HG03575 (cell line): ENCODE results near the gene KDM4B.
"Not testable (repeated sequence)": the region's sequence is repeated elsewhere in the genome, so short reads cannot be mapped to it uniquely, and the experiment has no call there.

Experiments
- ATAC-seq: cut with Tn5 transposase; IDR thresholded peaks from one replicate; pipeline ENCODE4 v1.9.1; 2021; ENCODE audit not compliant: unreplicated experiment, insufficient number of reproducible peaks, low FRiP score; ENCODE audit errors: extremely low read depth

The KDM4B gene

DNA sequence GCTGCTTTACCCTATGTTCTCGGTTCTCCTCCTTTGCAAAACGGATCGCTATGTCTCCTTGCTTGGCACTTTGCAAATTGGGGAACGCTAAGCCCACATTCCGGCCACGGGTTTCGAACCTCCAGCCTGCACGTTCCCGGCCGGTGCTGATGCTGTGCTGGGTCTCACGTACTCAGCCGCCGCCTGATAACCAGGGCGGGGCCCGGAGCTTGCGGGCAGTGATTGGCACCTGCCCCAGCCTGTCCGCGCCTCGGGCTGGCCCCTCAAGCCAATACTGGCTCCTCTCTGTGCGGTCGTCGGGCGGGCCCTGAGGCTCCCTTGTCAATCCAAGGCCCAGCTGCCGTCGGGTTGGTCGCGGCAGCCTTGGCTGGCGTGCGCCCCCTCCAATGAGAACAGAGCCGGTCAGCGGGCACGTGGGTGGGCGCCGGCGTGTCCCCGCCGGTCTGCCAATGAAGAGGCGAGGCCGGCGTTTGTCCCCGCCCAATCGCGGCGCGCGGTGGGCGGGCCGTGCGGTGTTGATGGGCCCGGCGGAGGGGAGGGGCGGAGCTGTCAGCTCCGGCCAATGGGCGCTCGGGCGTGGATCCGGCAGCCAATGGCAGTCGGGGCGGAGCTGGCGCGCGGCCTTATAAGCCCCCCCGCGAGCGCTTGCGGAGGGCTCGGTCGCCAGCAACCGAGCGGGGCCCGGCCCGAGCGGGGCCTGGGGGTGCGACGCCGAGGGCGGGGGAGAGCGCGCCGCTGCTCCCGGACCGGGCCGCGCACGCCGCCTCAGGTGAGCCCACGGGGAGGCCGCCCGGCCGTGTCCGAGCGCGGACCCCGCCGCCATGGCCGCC is at the start of gene KDM4B:
Gene KDM4B (plus strand): TSS at position 652 of the 830 bp plus-strand sequence. CDS start 63,778 bp downstream, outside the sequence.
- peak; percentile 52 for ATAC-seq

DNA sequence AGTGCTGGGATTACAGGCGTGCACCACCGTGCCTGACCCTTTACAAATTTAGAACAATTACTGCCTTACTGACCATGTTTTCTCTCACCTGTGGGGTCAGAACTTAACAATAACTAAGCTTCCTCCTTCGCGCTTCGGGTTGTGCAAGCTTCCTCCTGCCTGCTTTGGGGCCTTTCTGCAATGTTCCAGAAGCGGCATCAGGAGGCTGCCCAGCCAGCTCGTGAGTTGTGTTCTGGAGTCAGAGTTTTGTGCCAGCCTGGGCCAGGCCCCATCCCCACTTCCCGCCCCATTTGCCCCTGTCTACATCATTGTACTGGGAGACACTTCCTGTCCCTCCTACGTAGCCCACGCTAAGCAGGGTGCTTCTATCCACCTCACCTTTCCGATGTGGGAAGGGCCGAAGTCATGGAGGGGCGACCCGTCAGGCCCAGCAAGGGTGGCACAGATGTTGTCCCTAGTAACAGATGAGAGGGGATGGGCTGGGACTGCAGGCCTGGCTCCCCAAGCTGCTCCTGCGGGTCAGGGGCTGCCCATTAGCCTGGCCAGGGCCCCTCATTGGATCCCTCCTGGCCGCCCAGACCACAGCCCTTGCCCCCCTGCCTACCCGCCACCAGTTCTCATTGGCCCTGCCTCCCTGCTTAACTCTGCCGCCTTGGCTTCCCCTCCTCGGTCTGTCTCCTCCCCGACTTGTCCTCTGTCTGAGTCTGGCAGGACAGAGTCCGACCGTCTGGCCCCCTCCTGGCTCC is 46.2 kb upstream of the KDM4B start:
- no peak for ATAC-seq

DNA sequence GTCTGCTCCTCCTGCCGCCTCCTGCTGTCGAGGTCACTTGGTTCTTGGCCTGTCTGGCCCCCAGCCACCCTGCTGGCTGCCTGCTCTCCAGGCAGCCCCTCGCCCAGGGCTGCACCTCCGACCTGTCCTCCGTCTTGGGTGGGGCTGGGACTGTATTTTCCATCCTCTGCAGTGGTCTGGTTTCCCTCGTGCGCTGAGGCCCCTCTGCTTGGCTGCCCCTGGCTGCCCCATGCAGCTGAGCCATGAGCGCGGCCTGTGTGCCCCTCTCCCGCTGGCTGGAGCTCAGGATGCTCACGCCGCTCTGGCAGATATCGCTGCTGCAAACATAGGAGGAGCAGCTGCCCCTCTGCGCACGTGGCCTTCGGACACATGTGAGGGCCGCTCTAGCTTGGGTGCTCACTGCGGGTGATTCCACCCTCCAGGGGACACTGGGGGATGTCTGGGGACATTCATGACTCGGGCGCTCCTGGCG is 45.6 kb upstream of the KDM4B start:
- no peak for ATAC-seq

DNA sequence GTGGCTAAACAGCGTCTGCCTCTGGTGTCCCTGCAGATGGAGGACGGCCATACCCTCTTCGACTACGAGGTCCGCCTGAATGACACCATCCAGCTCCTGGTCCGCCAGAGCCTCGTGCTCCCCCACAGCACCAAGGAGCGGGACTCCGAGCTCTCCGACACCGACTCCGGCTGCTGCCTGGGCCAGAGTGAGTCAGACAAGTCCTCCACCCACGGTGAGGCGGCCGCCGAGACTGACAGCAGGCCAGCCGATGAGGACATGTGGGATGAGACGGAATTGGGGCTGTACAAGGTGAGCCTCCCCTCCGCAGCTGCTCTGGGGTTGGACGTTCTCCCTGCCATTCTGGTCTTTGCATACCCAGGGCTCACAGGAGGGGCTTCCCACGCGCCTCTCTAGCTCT is 39.7 kb upstream of the KDM4B start:
- no peak for ATAC-seq

DNA sequence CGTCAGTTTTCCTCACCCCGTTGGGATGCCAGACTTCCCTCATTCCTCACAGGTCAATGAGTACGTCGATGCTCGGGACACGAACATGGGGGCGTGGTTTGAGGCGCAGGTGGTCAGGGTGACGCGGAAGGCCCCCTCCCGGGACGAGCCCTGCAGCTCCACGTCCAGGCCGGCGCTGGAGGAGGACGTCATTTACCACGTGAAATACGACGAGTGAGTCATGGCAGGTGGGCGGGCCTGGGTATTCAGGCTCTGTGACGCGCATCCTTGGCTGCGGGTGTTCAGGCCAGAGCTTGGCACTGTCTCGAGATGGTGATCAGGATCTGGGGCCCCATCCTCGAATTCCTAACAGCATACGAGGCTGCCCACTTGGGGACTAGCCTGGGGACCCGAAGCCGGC is 38.2 kb upstream of the KDM4B start:
- ATAC-seq, result no peak

DNA sequence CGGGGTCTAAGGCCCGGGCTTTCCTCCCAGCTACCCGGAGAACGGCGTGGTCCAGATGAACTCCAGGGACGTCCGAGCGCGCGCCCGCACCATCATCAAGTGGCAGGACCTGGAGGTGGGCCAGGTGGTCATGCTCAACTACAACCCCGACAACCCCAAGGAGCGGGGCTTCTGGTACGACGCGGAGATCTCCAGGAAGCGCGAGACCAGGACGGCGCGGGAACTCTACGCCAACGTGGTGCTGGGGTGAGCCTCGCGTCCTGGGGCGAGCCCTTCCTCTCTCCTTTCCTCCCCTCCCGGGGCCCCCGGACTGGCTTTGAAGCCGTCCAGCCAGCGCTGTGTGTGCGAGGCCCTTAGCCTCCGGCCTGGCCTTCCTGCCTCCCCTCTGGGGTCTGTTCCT is 36.2 kb upstream of the KDM4B start:
- ATAC-seq, result no peak

DNA sequence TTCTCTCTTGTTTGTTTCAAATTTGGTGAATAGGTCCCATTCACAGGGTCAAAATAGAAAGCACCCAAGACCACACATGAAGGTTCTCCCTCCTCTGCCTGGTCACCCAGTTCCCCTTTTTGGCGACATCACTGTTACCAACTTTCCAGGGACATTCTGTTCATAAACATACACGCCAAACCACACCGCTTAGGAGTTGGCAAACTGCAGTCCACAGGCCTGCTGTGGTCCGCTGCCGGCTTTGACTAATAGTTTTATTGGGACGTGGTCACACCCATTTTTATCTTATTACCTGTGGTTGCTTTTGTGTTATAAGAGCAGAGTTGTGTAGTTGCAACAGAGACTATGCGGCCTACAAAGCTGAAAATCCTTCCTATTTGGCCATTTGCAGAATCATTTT is 35.4 kb upstream of the KDM4B start:
- no peak for ATAC-seq

DNA sequence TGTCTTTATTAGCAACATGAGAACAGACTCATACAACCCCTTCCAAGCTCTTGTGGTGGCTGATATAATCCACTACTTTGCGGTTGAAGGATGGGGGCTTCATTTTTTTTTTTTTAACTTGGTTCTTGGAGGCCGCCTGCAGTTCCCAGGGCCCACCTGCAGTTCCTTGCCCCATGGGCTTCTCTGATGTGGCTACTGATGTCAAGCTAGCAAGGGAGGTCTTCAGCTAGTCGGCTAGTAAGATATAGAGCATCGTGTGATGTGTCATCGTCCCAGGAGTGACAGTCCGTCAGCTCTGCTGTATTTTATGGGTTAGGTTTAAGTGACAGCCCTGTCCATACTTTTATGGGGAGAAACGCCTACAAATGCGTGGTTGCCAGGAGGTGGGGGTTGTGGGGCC is 33.5 kb upstream of the KDM4B start:
- no peak for ATAC-seq

DNA sequence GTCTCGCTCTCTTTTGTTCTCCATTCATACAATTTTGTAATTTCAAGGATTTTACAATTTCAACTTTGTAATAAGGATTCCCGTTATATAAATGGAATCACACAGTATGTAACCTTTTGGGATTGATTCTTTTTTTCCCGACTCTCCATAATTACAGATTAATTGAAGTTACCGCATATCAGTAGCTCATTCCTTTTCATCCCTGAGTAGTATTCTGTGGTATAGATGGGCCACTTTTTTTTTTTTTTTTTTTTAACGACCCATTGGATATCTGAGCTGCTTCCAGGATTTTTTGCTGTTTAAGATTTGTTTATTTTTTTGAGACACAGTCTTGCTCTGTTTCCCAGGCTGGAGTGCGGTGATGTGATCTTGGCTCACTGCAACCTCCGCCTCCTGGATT is 31.9 kb upstream of the KDM4B start:
- no peak for ATAC-seq

DNA sequence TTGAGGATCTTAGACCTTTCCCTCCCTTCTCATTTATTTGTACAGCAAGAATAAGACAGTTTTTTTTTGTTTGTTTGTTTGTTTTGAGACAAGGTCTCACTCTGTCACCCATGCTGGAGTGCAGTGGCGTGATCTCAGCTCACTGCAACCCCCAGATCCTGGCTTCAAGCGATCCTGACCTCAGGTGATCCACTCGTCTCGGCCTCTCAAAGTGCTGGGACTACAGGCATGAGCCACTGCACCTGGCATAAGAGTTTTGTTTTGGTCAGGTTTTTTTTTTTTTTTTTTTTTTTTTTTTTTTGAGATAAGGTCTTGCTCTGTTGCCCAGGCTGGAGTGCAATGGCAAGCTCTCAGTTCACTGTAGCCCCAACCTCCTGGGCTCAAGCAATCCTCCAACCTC is 30.5 kb upstream of the KDM4B start:
- not testable (repeated sequence) for ATAC-seq

DNA sequence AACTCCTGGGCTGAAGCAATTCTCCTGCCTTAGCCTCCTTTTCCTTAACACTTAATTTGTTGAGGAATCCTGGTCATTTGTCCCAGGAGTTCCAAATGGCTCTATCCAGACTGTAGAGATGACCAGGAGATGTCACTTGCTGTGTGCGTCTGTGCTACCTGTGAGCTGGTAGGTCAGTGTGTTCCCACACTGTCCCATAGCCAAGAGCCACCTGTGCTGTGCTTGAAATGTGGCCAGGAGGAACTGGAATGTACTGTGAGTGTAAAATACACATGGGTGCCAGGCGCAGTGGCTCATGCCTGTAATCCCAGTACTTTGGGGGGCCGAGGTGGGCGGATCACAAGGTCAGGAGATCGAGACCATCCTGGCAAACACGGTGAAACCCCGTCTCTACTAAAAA is 29.4 kb upstream of the KDM4B start:
- no peak for ATAC-seq

DNA sequence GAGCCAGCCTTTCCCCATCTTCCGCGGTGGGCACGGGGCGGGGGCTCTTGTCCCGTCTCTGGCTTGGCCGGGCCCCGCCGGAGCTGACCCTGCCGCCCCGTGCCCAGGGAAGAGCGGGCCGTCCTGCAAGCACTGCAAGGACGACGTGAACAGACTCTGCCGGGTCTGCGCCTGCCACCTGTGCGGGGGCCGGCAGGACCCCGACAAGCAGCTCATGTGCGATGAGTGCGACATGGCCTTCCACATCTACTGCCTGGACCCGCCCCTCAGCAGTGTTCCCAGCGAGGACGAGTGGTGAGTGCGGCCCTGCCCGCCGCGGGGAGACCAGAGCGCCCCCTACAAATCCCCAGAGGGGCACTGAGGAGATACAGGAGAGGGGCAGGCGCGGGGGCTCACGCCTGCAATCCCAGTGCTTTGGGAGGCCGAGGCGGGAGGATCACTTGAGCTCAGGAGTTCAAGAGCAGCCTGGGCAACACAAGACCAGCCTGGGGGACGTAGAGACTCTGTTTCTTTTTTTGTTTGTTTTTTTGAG is 27.2 kb upstream of the KDM4B start:
- ATAC-seq, result not testable (repeated sequence)

DNA sequence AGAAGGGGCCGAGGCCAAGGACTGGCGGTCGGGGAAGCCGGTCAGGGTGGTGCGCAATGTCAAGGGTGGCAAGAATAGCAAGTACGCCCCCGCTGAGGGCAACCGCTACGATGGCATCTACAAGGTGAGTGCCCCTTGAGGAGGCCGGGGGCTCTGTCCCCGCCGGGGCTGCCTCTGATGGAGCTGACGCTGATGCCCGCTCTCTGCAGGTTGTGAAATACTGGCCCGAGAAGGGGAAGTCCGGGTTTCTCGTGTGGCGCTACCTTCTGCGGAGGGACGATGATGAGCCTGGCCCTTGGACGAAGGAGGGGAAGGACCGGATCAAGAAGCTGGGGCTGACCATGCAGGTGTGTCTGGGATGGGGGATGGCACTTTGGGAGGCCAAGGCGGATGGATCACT is 18.3 kb upstream of the KDM4B start:
- ATAC-seq, result not testable (repeated sequence)

DNA sequence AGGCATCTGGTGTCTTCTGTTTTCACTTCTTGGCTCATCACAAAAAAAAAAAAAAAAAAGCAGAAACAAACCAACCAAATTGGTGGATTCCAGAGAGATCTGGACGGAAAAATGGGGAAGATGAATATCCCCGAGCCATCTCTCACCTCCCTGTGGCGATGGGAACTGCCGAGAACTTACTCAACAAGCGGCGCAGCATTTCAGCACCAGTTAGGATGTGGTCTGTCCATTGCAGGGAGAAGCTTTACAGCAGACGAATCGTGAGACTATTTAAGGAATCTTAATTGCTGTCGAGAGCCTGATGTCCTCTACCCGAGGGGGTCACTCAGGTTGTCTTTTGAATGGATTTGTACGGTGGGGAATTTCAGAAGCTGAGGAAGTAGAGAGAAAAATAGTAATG is 17.3 kb upstream of the KDM4B start:
- ATAC-seq, result no peak

DNA sequence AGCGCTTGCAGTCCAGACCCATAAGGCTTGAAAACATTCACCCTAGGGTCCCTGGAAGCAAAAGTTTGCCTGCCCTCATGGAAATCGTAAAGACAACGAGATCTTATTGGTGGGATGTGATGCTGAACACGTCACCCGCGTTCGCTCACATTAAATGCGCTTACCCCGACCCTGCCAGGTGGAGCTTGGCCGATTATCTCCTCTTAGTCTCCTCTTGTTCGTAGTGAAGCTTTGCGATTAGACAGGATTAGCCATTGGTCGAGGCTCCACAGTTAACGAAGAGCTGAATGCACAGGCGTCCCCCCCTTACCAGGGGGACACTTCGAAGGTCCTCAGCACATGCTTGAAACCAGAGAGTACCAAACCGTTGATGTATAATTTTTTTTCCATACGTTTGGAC is 16.0 kb upstream of the KDM4B start:
- ATAC-seq, result no peak

DNA sequence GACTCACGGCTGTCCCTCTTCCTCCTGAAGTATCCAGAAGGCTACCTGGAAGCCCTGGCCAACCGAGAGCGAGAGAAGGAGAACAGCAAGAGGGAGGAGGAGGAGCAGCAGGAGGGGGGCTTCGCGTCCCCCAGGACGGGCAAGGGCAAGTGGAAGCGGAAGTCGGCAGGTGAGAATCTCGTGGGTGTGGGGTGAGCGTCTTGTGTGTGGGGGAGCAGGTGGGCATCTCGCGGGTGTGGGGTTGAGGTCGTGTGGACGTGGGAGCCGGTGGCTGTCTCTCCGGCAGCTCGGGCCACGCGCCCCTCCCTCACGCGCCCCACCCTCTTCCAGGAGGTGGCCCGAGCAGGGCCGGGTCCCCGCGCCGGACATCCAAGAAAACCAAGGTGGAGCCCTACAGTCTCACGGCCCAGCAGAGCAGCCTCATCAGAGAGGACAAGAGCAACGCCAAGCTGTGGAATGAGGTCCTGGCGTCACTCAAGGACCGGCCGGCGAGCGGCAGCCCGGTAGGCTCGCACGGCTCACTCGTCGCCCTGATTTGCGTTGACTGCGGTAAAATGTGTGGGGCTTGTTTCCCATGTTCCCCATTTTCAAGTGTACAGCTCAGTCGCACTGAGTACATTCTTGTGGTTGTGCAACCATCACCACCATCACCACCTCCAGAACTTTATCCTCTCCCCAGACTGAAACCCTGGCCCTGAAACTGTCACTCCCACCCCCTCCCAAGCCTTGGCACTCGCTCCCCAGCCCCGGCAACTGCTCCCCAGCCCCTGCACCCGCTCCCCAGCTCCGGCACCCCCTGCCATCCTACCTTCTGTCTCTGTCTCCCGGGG is 14.4 kb upstream of the KDM4B start:
- ATAC-seq, result not testable (repeated sequence)

DNA sequence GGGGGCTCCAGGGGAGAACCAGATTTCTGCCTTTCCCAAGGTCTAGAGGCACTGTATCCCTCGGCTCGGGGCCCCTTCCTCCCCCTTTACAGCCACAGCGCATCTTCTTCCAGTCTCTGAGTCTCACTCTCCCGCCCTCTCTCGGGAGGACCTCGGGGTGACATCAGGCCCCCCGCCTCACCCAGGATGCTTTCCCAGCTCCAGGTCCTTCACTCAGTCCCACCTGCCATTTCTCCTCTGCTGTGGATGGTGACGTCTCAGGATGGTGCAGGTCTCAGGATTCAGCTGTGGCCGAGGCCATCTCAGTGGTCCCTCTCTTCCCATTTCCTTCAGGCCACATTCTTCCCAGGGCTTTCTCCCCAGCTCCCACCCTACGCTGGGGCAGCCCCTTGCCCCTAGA is 13.6 kb upstream of the KDM4B start:
- ATAC-seq, result no peak

DNA sequence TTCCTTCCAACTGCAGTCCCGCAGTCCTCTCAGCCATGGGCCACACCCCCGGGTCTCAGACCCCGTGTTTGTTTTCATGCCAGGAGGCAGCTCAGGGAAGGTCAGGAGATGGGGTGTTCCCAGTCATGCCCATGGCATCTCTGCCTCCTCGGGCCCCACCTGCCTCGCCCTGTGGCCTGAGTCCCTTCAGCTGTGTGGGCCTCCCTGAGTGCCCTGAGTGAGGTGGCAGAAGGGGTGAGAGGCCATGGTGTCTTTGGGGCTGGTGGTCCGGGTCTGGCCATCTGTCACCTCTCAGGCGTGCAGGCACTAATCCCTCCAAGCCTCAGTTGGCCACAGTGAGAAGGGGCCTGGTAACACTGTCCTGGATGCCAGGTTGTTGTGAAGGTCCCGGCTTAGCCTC is 10.9 kb upstream of the KDM4B start:
- ATAC-seq, result no peak

DNA sequence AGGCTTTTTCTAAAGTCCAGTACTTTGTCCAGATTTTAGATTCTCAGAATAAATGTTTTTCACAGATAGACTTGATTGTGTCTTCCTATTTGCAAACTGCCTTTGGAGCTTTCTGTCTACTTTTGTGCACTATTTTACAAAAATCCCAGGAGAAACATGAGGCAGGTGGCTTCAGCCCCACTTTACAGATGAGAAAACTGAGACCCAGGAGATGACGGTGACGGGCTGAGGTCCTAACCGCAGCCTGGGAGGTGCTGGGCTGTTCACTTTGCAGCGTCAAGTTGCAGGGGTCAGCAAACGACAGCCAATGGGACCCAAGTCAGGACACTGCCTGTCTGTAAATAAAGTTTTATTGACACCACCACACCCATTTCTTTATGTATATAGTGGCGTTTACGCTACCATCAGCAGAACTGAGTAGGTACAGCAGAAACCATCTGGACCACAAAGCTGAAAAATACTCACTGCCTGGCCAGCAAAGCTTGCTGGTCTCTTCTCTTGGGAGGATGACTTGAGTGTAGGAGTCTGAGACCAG is 6.8 kb upstream of the KDM4B start:
- no peak for ATAC-seq
